HG03521 (cell line): ENCODE data around the gene ZBTB20.
A peak's percentile ranks its signal among the peaks of the same experiment; 100 is the strongest.

Experiments
- ATAC-seq: cut with Tn5 transposase; IDR thresholded peaks from one replicate; pipeline ENCODE4 v1.9.1; 2021; ENCODE audit warnings: mild to moderate bottlenecking, moderate library complexity; ENCODE audit not compliant: unreplicated experiment

Gene ZBTB20

GRCh38 chr3:114327665-114328064 lies 819.4 kb downstream of the ZBTB20 start:
- ATAC-seq: no peak

- no peak for ATAC-seq
Measured at GRCh38 chr3:114323546-114324254, 823.4 kb downstream of the ZBTB20 start.

GRCh38 chr3:114320246-114320645 lies 826.8 kb downstream of the ZBTB20 start:
- no peak for ATAC-seq

GRCh38 chr3:114319453-114319852 lies 827.6 kb downstream of the ZBTB20 start:
- ATAC-seq: no peak

GRCh38 chr3:114318295-114318694 lies 828.8 kb downstream of the ZBTB20 start:
- ATAC-seq: no peak

- ATAC-seq: no peak
Measured at GRCh38 chr3:114314282-114314681, 832.8 kb downstream of the ZBTB20 start.

GRCh38 chr3:114313426-114313825 lies 833.7 kb downstream of the ZBTB20 start:
- no peak for ATAC-seq

- ATAC-seq: no peak
Measured at GRCh38 chr3:114310695-114311094, 836.4 kb downstream of the ZBTB20 start.

- ATAC-seq: peak; percentile 66
Measured at GRCh38 chr3:114308830-114309229, 838.3 kb downstream of the ZBTB20 start.

GRCh38 chr3:114308377-114308776 lies 838.7 kb downstream of the ZBTB20 start:
- peak; percentile 13 for ATAC-seq

GRCh38 chr3:114307832-114308231 lies 839.3 kb downstream of the ZBTB20 start:
- ATAC-seq: no peak

- no peak for ATAC-seq
Measured at GRCh38 chr3:114307222-114307830, 839.8 kb downstream of the ZBTB20 start.

- ATAC-seq: no peak
Measured at GRCh38 chr3:114299941-114300624, 847.0 kb downstream of the ZBTB20 start.

- no peak for ATAC-seq
Measured at GRCh38 chr3:114299421-114299820, 847.7 kb downstream of the ZBTB20 start.

- ATAC-seq: no peak
Measured at GRCh38 chr3:114295946-114296345, 851.1 kb downstream of the ZBTB20 start.

GRCh38 chr3:114294940-114295480 lies 852.1 kb downstream of the ZBTB20 start:
- ATAC-seq: no peak

GRCh38 chr3:114293838-114294535 lies 853.1 kb downstream of the ZBTB20 start, which contains the start of gene TIGIT:
Gene TIGIT (plus strand): TSS chr3:114294028. CDS start chr3:114294062, 34 bp downstream.
- ATAC-seq: no peak

- ATAC-seq: peak; percentile 91
Measured at GRCh38 chr3:114290911-114291901, 855.9 kb downstream of the ZBTB20 start.

GRCh38 chr3:114286266-114286665 lies 860.8 kb downstream of the ZBTB20 start:
- no peak for ATAC-seq
